Esophagus muscularis mucosa (tissue), 4 donors: ENCODE results near the gene RNF19B. TPM values are rescaled to one million over a fixed set of nuclear protein-coding genes. Genes with fewer than 3 reads are reported as not detected.

Experiments used
- DNase-seq: peaks from one replicate; pipeline ENCODE4 v3.0.0-alpha.2; 2017; ENCODE audit errors: extremely low spot score
- H3K27ac ChIP-seq, 4 donors: fragments of 200-600 bp; sonication (generic); replicated peaks in 1 of 4; 1 replicate in 3 of 4; 2 replicates in 1 of 4; pipeline ENCODE4 v1.5.1; 2016 to 2019; ENCODE audit warnings: mild to moderate bottlenecking in 1 of 4
- H3K27me3 ChIP-seq, 4 donors: fragments of 200-600 bp; sonication (generic); one replicate each; pipeline versions ENCODE4 v1.5.1 to v1.6.0; 2016 to 2019
- H3K36me3 ChIP-seq, 4 donors: fragments of 200-600 bp; sonication (generic); one replicate each; pipeline ENCODE4 v1.5.1; 2016 to 2019
- H3K4me1 ChIP-seq, 4 donors: fragments of 200-600 bp; sonication (generic); one replicate each; pipeline ENCODE4 v1.5.1; 2016 to 2019
- H3K4me3 ChIP-seq, 4 donors: fragments of 200-600 bp; sonication (generic); 1 replicate in 2 of 4; 2 replicates in 2 of 4; pipeline ENCODE4 v1.5.1; 2016 to 2019; ENCODE audit warnings: mild to moderate bottlenecking in 4 of 4, moderate library complexity in 1 of 4
- H3K9me3 ChIP-seq, 4 donors: fragments of 200-600 bp; sonication (generic); 1 replicate in 3 of 4; 2 replicates in 1 of 4; pipeline ENCODE4 v1.5.1; 2016 to 2019
- EP300 ChIP-seq: sonication (generic); formaldehyde crosslinking; IDR thresholded peaks from one replicate; pipeline ENCODE4 v1.6.1; 2017; ENCODE audit warnings: antibody characterized with exemption
- POLR2A ChIP-seq: fragments of 450-650 bp; IDR thresholded peaks from one replicate; pipeline ENCODE4 v1.6.1; 2017; ENCODE audit warnings: antibody characterized with exemption, moderate library complexity, mild to moderate bottlenecking, low read depth
- POLR2AphosphoS5 ChIP-seq, 2 donors: sonication (generic); formaldehyde crosslinking; IDR thresholded peaks; one replicate each; pipeline ENCODE4 v1.6.1; 2017; ENCODE audit warnings: antibody characterized with exemption in 2 of 2
- WGBS: methylation state at CpG from one replicate; pipeline ENCODE4 v1.1.5; 2018; 5-methylcytosine and 5-hydroxymethylcytosine counted together
- intact Hi-C: fragments of 100-400 bp; cut with DNase I; formaldehyde crosslinking; loops from one replicate; pipeline ENCODE4 v1.15.1; 2023
- total RNA-seq, 4 donors: library from RNA; depleted of rRNA; stranded (reverse); fragments of >200 nt; gene quantifications; one replicate each; pipeline versions ENCODE4 v1.1.0 to v1.2.1, GENCODE V29; 2016
- TF ChIP-seq, protein P1 (sequence below), 3 experiments: fragments of 200-600 bp in 2 of 3; fragments of 450-650 bp in 1 of 3; sonication (generic) in 2 of 3; IDR thresholded peaks; one replicate each; pipeline ENCODE4 v1.5.1; 2017 to 2019; ENCODE audit warnings: antibody characterized with exemption in 3 of 3, mild to moderate bottlenecking in 2 of 3, moderate library complexity in 1 of 3

Gene RNF19B
- total RNA-seq, 4 donors from 2014 or later, result 16.2 to 32.3 (median 22.7) TPM

DNA sequence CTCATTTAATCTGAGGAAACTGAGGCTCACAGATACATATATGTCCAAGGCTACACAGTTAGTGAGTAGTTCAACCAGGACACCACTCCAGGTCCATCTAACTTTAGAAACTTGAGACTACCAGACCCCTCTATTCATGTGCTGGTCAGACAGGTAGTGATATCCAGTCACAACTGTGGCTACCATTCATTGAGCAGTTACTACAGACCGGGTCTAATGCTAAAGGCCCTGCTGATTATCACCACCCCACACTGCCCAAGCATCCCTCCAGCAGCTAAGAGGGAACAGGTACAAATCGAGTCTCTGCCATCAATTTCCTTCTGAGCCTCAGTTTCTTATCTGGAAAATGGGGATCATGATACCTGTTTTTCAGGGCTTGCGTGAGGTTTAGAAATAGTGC, 73.0 kb downstream of the RNF19B start:
- WGBS, result 87% methylated on average over 3 of the region's 3 CpGs
- no peak overlapping the region for H3K4me3 ChIP-seq
- no peaks in the 10 kb centered on the region for H3K9me3 ChIP-seq
- intact Hi-C loops, result no loop called here
- H3K27ac ChIP-seq, result no peak overlapping the region
- H3K27me3 ChIP-seq, result peaks cover 3 to 75% (median 19%) of the 10 kb centered on the region in 4 donors
- TF ChIP-seq EP300, result no peak
- no peaks in the 10 kb centered on the region for H3K36me3 ChIP-seq
- no peak for DNase-seq
- peaks cover 14 to 23% (median 18%) of the 10 kb centered on the region in 4 donors for H3K4me1 ChIP-seq

GRCh38 chr1:32891241-32891570, 73.4 kb downstream of the RNF19B start:
- Histone ChIP-seq H3K27ac (no peak overlapping the region), H3K4me3 (no peak overlapping the region), H3K4me1 (peaks cover 17 to 27% (median 23%) of the 10 kb centered on the region in 4 donors), H3K27me3 (peaks cover 7 to 79% (median 23%) of the 10 kb centered on the region in 4 donors), H3K9me3 (no peaks in the 10 kb centered on the region), H3K36me3 (no peaks in the 10 kb centered on the region)
- WGBS, result 100% methylated on average over 1 of the region's 1 CpG
- TF ChIP-seq EP300, result no peak
- TF ChIP-seq POLR2A, result no peak
- no peak for TF ChIP-seq POLR2AphosphoS5 (IDR thresholded peaks at IDR 0.05)
- TF ChIP-seq, protein P1, sequence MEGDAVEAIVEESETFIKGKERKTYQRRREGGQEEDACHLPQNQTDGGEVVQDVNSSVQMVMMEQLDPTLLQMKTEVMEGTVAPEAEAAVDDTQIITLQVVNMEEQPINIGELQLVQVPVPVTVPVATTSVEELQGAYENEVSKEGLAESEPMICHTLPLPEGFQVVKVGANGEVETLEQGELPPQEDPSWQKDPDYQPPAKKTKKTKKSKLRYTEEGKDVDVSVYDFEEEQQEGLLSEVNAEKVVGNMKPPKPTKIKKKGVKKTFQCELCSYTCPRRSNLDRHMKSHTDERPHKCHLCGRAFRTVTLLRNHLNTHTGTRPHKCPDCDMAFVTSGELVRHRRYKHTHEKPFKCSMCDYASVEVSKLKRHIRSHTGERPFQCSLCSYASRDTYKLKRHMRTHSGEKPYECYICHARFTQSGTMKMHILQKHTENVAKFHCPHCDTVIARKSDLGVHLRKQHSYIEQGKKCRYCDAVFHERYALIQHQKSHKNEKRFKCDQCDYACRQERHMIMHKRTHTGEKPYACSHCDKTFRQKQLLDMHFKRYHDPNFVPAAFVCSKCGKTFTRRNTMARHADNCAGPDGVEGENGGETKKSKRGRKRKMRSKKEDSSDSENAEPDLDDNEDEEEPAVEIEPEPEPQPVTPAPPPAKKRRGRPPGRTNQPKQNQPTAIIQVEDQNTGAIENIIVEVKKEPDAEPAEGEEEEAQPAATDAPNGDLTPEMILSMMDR (IDR thresholded peaks at IDR 0.05), result no peak
- intact Hi-C loops, result no loop called here
- DNase-seq, result no peak

- TF ChIP-seq POLR2A (no peak), POLR2AphosphoS5 (IDR thresholded peaks at IDR 0.05) (no peak)
- TF ChIP-seq, protein P1 (IDR thresholded peaks at IDR 0.05), result no peak
- intact Hi-C loops, result no loop called here
- no peaks in the 10 kb centered on the region for H3K36me3 ChIP-seq
- H3K27ac ChIP-seq, result no peak overlapping the region
- H3K4me3 ChIP-seq, result no peak overlapping the region
- peaks cover 17 to 32% (median 28%) of the 10 kb centered on the region in 4 donors for H3K4me1 ChIP-seq
- H3K27me3 ChIP-seq, result peaks cover 8 to 84% (median 29%) of the 10 kb centered on the region in 4 donors
- WGBS, result 81% methylated on average over 3 of the region's 7 CpGs
- no peak for DNase-seq
- H3K9me3 ChIP-seq, result no peaks in the 10 kb centered on the region
Measured at GRCh38 chr1:32890516-32891240, 73.9 kb downstream of the RNF19B start.

DNA sequence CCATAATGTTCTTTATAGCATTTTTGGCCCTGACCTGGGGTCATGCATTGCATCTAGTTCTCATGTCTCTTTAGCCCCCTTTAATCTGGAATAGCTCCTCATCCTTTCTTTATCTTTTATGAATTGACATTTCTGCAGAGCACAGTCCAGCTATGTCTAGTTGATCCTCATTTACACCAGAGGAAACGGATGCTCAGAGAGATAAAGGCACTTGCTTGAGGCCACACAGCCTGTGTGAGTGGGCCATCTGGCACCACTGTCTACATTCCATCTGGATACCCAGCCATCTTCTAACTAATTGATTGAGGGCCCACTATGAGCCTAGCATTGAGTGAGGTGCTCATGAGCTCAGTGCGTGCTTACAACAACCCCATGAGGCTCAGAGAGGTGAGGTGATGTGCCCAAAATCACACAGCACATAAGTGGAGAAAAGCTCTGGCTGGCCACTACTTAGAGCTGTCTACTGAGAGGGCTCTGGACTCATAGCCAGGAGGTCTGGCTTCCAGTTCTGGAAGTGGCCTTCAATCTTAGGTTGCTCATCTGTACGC, 74.8 kb downstream of the RNF19B start:
- TF ChIP-seq POLR2AphosphoS5 (IDR thresholded peaks at IDR 0.05), result no peak
- Histone ChIP-seq H3K27me3 (peaks cover 8 to 93% (median 36%) of the 10 kb centered on the region in 4 donors), H3K4me3 (no peak overlapping the region), H3K4me1 (peaks cover 17 to 33% (median 28%) of the 10 kb centered on the region in 4 donors), H3K9me3 (no peaks in the 10 kb centered on the region), H3K36me3 (no peaks in the 10 kb centered on the region), H3K27ac (no peak overlapping the region)
- no peak for DNase-seq
- WGBS, result 91% methylated on average over 3 of the region's 3 CpGs
- intact Hi-C loops, result no loop called here

DNA sequence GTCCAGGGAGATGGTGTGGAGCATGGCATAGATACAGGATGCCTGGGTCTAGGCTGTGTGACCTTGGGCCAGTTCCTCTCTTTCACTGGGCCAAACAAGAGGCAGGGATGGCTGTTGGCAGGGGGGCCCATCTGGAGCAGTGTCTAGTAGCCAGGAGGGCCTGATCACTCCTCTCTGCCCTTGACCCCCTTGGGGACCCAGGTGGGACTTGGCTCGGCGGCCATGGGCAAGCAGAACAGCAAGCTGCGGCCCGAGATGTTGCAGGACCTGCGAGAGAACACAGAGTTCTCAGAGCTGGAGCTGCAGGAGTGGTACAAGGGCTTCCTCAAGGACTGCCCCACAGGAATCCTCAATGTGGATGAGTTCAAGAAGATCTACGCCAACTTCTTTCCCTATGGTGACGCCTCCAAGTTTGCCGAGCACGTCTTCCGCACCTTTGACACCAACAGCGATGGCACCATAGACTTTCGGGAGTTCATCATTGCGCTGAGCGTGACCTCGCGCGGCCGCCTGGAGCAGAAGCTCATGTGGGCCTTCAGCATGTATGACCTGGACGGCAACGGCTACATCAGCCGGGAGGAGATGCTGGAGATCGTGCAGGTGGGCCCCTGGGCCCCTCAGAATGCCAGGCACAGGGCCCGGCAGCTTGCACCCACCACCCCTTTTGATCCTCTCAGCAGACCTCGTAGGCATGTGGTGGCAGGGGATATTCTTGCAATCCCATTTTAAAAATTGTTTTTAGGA, 75.8 kb downstream of the RNF19B start:
- DNase-seq, result no peak

More for the DNA sequence above, 75.8 kb downstream of the RNF19B start:
- 95% methylated on average over 22 of the region's 24 CpGs for WGBS
- Histone ChIP-seq H3K9me3 (no peaks in the 10 kb centered on the region), H3K36me3 (no peaks in the 10 kb centered on the region), H3K4me3 (no peak overlapping the region), H3K4me1 (peaks cover 16 to 30% (median 25%) of the 10 kb centered on the region in 4 donors), H3K27ac (no peak overlapping the region), H3K27me3 (peaks cover 8 to 96% (median 37%) of the 10 kb centered on the region in 4 donors)
- intact Hi-C loops, result no loop called here
- TF ChIP-seq POLR2A (no peak), POLR2AphosphoS5 (IDR thresholded peaks at IDR 0.05) (no peak), EP300 (no peak)
- TF ChIP-seq, protein P1 (IDR thresholded peaks at IDR 0.05), result no peak
